Posterior cingulate gyrus (tissue), 11 donors: ENCODE results near the gene NOLC1.

ENCODE experiments used
- DNase-seq, 10 donors: peaks; one replicate each; pipeline versions ENCODE4 v3.0.0 to v3.0.0-alpha.2; 2020 to 2021; ENCODE audit warnings: mixed read lengths in 3 of 10
- intact Hi-C: fragments of 100-400 bp; cut with DNase I; formaldehyde crosslinking; loops from one replicate; pipeline ENCODE4 v1.15.1; 2023

The NOLC1 gene

DNA sequence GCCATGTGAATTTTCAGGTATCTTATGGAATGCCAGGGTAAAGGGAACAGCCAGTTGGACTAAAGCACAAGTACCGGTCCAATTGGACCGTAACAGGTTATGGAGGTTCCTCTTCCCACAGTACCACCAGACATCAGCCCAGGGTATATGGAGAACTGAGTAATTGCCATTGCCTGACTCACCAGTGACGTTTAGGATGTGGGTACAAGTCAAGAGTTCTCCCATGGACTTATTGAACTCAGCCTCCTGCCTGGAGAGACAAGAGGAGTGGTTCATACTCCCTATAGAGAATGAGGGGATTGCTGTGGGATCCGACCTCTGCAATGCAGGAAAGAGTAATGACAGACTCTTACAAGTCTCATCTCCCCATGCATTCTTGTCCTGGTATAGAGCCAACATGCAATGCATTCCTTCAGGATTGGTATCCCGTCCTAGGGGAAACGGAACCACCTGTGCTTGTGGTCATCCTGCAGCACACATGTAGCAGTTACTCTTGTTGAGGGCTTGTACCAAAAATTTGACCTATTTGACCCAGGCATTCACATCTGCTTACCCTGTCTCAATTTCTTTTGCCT is 43.2 kb downstream of the NOLC1 start:
- DNase-seq: no peak
- intact Hi-C loops: no loop called here

GRCh38 chr10:102196893-102197292 is 44.7 kb downstream of the NOLC1 start:
- intact Hi-C loops: no loop called here
- DNase-seq: no peak

DNA sequence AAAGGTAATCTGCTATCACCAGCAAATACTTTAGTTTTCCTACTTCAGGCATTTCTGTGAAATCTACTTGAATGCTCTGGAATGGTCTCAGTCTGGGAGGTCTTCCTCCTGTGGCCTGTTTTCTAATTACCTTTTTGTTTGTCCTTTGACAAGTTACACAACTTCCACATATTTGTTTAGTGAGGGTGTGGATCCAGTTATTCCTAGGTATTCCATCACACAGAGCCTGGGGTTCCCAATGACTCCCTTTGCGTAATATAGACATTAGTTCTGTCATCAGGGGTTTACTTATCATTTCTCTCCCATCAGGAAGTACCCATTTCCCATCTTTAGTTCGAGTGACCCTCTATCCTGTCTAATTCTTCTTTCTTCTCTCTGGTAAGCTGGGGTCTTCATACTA is 45.8 kb downstream of the NOLC1 start:
- intact Hi-C loops: no loop called here
- no peak for DNase-seq

DNA sequence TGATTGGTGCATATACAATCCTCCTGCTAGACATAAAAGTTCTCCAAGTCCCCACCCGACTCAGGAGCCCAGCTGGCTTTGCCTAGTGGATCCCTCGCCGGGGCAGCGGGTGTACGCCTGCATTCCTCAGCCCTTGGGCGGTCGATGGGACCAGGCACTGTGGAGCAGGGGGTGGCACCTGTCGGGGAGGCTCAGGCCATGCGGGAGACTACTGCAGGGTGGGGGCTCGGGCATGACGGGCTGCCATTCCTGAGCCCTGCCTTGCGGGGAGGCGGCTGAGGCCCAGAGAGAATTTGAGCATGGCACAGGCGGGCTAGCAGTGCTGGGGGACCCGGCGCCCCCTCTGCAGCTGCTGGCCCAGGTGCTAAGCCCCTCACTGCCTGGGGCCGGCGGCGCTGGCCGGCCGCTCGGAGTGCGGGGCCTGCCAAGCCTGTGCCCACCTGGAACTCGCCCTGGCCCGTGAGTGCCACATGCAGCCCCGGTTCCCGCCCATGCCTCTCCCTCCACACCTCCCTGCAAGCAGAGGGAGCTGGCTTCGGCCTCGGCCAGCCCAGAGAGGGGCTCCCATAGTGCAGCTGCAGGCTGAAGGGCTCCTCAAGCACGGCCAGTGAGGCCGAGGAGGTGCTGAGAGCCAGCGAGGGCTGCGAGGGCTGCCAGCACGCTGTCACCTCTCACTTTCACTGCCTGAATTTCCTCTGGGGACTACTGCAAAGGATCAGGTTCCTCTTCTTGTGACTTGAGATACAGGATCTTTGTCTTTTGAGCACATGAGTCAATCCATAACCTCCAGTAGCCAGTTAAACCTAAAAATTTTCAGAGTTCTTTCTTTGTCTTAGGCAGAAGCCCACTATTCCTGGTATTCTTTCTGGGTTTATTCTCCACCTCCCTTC is 48.8 kb downstream of the NOLC1 start:
- intact Hi-C loops: no loop called here
- DNase-seq: no peak

DNA sequence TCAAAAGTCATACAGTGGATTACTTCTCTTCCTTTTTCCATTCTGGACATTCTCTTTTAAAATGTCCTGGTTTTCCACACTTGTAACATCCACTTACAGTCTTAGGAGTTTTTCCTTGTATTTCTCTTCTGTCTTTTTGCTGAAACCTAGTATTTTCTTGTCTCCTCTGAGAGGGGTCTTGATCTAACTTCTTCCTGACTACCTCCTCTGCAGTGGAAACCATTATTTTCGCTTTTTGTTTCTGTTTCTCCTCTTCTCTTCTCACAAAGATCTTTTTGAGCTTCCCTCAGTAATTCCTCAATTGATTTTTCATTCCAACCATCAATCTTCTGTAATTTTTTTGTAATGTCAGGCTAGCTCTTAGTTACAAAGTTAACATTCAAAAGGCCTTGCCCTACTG is 50.2 kb downstream of the NOLC1 start:
- DNase-seq: no peak
- intact Hi-C loops: no loop called here

GRCh38 chr10:102208311-102209035 is 56.3 kb downstream of the NOLC1 start:
- DNase-seq: no peak
- intact Hi-C loops: no loop called here

DNA sequence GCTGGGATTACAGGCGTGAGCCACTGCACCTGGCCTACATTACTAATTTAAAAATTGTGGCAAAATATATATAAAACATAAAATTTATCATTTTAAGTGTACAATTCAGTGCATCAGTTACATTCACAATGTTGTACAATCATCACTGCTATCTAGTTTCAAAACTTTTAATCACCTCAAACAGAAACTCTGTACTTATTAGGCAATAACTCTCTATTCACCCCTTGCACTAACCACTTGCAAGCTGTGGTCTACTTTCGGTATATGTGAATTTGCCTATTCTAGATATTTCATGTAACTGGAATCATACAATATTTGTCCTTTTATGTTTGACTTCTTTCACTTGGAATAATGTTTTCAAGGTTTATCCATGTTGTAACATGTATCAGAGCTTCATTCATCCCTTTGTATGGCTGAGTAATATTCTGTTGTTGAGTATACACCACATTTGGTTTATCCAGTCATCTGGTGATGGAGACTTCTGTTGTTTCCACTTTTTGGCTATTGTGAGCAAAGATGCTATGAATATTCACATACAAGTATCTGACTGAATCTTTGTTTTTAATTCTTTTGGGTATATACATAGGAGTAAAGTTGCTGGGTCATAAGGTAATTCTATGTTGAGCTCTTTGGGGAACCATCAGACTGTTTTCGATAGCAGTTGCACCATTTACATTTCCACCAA is 59.6 kb downstream of the NOLC1 start:
- DNase-seq: no peak
- intact Hi-C loops: no loop called here
